GM19397 (cell line): ENCODE data around the gene VAMP8.
"Not testable (repeated sequence)": the region's sequence is repeated elsewhere in the genome, so short reads cannot be mapped to it uniquely, and the experiment has no call there.

Experiments used
- ATAC-seq: cut with Tn5 transposase; IDR thresholded peaks from one replicate; pipeline ENCODE4 v1.9.1; 2021; ENCODE audit warnings: mild to moderate bottlenecking, moderate library complexity; ENCODE audit not compliant: unreplicated experiment

VAMP8 gene

GRCh38 chr2:85597241-85597640, 19.9 kb downstream of the VAMP8 start:
- ATAC-seq, result no peak

DNA sequence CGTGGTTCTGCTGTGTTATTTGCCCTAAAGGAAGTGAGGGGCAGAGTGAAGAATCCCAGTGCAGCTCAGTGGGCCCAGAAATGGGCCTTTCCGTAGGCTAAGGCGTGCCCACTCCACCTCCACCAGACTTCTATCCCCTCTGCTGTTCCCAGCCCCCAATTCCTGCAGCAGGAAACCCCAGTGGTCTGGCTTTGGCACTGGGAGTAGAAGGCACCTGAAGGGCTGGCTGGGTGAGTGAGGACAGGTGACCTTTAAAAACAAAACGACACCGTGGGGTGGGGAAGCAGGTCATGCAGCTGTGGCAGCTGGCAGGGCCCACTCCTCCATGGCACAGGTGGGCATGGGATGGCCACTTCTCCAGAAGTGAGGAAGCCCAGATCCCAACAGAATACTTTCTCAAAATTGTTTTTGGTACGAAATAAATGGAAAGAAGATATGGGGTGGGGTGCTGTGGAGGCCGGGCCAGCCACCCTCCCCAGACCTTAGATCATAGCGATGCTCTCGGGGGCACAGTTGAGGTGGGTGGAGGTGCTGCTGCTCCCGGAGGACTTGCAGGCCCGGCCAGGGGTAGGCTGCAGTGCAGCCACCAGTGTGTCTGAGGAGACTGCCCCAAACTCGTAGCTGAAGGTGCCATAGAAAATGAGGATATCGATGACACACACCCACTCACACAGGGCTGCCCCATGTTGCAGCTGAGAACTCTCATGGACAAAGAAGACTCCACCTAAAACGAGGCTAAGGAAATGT, 21.4 kb downstream of the VAMP8 start:
- no peak for ATAC-seq

DNA sequence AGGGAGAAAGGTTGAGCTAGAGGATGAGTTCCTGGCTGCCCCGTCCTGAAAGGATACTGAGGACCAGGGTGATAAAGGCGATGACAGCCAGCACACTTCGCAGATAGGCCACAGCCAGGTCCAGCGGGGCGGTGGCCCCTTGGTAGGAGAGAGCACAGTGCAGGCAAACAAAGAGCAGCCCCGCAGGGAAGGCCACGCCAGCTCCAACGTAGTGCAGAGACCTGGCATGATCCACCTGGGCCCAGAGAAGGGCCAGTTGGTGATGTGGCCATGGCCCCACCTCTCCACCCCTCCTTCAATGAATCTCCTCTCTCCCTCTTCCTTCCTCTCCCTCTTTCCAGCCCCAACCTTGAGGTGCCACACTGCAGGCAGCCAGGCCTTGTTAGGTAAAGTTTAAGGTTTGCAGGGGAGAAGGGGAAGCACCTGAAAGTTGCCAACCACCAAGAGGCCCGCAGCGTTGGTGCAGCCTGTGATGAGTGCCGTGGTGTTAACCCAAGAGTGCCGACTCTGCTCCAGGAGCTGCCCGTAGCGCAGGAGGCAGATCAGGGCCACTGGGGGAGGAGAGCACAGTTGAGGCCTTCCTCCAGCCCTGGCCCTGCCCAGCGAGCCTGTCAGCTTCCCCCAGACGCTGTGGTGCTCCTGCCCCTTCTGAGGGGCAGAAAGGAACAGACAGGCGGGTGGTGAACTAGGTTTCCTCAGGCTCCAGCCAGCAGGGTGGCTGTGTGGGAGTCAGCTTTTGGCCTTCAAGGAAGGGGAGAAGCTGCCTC, 22.3 kb downstream of the VAMP8 start:
- no peak for ATAC-seq

DNA sequence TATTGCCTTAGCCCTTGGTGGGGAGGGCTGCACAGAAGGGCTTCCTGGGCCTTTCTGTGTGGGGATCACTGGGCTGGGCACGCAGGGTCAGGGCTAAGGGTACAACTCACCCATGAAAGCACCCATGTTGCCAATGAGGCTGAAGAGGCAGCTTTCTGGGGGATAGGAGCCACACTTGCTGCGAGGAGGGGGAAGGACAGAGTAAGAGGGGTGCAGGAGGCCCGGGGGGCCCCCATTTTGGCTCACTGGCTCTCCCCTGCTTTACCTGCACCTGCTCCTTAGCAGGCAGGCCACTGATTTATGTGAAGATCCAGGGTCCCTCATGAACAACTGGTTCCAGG, 22.8 kb downstream of the VAMP8 start:
- ATAC-seq, result no peak

DNA sequence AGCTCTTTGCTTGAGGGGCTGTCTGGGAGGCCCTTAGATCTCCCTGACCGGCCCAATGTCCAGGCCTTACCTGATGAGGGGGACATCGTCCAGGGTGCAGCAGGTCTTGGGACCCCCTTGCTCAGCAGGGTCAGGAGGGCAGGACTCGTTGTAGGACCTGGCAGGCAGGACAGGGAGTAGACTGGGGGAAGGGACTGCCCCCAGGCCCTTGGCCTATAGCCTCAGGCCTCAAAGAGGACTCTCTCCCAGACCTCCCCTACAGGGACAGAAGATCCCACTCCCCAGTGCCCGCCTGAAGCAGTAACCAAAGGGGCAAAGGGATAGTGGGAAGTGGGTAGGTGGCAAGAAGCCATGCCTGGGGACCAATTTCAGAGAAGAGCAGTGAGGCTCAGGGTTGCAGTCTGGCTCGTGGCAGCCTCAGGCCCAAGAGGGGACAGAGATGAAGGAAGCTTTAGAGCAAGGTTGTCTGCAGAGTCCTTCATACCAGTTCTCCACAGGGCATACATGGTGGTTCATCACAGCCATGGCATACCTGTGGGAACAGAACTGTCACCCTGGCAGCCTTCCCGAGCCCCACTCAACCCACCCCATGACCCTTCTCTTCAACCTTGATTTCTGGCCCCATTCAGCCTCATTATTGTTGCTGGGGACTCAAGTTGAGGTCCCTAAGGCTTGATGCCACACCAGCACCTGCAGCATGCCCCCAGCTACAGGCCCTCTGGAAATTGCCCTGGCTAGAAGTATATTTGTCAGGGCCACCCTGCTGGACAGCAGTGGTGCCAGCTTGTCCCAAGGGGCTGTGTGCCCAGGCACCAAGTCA, 23.8 kb downstream of the VAMP8 start:
- no peak for ATAC-seq

DNA sequence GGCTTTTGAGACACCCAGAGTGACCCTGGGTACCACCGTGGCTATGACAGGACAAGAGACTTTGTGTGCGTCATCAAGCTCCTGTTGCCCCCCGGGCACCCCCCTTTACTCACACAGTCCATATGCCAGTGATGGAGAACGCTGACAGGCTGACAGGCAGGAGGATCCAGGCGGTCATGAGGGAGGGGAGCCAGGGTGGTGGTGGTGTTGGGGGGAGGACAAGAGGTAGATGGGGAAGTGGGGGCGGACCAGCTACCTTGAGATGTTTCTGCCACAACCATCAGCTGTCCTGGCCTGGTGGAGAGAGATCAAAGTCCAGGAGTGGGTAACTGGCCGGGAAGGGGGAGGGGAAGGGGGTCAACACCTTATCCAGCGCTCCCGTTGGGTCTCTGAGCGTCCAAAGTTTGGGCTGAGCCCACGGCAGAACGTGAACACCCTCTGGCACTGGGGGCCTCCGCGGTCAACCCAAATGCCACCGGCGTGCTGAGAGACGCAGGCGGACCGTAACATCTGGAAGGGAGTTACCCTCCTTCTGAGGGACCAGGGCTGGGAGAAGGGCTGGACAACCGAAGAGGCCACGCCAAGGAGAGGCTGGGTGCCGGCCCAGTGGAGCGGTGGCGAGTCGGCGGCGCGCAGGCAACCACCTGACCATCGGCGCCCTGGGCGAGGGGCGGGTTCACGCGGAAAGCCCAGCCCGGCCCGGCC, 24.5 kb downstream of the VAMP8 start:
- peak; percentile 45 for ATAC-seq

DNA sequence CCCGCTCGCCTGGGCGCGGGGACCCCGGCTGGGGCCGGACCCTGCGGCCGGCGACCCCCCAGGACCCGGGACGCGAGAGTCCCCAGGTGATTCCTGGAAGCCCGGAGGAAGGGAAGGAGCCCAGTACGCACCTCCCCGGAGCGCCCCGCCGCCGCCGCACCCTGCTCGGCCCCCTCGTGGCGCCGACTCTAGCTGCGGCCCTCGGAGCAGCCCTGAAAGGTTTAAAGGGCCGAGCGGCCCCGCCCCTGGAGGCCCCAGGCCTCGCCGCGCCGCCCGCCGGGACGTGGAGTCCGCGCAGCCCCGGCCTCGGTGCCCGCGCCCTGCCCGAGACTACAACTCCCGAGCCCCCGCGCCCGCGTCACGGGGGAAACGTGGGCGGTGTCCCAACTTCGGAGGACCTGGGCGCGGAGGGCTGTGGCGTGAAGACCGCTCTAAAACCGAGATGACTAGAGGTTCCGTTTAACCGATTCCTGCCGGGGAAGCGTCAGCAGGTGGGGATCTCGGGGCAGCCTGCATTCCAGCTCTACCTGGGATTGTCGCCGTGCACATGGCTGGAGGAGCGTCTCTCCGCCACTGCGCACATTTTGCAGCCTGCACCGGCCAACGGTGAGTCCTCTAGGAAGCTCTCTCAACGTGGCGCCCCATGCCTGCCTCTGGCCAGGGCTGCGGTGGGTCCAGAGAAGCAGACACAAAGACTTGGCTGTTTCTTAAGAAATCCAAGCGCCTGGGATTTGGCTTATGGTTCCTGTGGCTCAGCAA, 25.3 kb downstream of the VAMP8 start, which contains the start of gene TMEM150A:
Gene TMEM150A, minus strand, starts transcription at position 223 of the 759 bp plus-strand sequence. CDS start 750 bp downstream, outside the sequence.
- peak; percentile 94 for ATAC-seq

DNA sequence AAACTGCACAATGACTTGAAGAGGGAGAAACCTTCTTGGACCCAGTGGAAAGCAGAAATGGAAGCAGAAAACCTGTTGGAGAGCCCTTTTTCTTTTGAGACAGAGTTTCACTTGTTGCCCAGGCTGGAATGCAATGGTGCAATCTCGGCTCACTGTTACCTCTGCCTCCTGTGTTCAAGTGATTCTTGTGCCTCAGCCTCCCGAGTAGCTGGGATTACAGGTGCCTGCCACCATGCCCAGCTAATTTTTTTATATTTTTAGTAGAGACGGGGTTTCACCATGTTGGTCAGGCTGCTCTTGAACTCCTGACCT, 26.7 kb downstream of the VAMP8 start:
- ATAC-seq, result not testable (repeated sequence)

DNA sequence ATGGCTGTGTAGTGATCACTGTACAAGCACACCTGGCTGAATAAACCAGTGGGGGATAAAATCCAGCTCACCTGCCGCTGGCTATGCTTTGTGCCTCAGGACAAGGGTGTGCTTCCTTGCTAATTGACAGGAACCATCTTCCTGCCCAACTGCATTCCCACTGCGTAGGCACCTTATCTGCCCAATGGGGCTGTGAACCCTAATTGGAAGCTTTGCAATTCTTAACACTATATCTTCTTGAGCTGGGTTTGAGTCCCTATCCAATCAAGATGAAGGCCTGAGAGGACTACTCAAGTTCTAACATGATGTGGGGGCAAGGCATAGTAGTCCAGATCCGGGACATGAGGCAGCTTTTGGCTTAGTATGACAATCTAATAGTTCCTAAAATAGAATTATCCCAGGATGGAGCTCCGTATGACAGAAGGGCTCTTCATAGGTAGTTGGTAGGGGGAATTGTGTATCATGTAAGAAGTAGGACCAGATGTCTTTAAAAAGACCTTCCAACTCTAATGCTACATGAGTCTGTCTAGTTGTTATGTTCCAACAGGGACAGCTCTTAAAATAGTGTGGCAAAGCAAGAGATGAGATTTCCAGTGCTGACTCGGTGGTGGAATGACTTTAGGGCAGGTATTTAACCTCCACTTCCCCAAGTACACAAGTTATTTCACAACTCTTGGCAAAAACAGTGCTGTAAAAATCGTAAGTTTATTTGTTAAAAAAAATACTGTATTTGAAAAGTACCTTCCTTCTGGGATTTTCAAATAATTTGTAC, 27.4 kb downstream of the VAMP8 start:
- no peak for ATAC-seq

GRCh38 chr2:85605406-85606115, 28.2 kb downstream of the VAMP8 start:
- no peak for ATAC-seq

GRCh38 chr2:85606116-85606455, 28.7 kb downstream of the VAMP8 start:
- ATAC-seq, result no peak

DNA sequence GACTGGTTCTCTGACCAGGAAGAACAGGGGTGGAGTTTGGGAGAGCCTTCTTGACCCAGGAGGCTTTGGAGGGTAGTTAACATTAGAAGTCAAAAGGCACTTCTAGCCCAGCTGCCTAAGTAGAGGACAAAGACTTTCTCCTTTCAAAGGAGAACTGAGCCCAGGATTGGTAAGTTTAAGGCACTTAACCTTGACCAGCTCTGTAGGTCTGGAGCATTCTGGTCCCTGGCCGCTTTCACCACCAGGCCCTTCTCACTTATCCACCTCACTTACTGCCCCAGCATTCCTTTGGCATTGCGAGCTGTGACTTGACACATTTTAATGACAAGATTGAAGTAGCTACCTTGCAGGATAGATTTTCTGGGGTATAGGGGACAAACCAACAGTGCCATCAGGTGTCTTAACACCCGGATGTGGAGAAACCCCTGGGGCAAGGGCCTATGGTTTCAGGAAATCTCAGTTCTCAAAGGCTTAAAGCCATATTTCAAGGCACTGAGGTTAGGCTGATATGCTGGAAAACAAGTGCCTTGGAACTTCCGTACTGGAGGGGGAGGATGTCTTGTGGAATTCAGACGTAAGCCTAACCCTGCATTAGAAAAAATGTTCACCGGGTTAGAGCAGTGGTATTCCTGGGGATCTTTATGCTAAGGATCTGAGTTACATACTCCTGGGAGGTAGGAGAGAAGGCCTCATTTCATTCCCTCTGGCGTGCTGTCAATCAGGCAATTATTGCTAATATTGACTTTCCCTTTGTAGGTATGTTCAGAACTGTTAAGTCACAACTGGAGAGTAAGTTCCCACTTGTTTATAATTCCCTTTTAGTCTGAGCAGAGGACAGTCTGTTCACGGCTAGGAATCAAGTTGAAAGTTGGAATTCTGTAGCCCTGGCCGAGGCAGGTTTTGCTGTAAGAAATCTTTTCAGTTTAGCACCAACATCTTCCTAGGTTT, 30.2 kb downstream of the VAMP8 start:
- no peak for ATAC-seq

GRCh38 chr2:85611217-85611704, 33.9 kb downstream of the VAMP8 start:
- ATAC-seq, result no peak

- peak; percentile 71 for ATAC-seq
Observed at GRCh38 chr2:85611705-85612587, 34.6 kb downstream of the VAMP8 start, which contains the start of gene C2orf68. Gene C2orf68 (minus strand): TSS chr2:85612066. CDS start chr2:85611984, 82 bp downstream.

GRCh38 chr2:85613717-85614515, 36.5 kb downstream of the VAMP8 start:
- no peak for ATAC-seq

DNA sequence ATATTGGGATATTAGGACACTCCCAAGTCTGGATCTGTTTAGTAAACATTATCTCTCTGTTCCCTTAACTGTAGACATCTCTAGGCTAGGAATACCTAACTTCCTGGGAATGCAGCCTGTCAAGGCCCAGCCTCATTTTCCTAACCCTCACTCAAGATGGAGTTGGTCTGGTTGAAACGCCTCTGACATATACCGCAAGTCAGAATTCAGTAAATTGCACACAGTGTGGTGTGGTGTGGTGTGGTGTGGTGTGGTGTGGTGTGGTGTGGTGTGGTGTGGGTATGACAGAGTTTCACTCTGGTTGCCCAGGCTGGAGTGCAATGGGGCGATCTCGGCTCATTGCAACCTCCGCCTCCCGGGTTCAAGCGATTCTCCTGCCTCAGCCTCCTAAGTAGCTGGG, 37.4 kb downstream of the VAMP8 start:
- not testable (repeated sequence) for ATAC-seq
